ENCODE results near the gene PAPLN.

The PAPLN gene

DNA sequence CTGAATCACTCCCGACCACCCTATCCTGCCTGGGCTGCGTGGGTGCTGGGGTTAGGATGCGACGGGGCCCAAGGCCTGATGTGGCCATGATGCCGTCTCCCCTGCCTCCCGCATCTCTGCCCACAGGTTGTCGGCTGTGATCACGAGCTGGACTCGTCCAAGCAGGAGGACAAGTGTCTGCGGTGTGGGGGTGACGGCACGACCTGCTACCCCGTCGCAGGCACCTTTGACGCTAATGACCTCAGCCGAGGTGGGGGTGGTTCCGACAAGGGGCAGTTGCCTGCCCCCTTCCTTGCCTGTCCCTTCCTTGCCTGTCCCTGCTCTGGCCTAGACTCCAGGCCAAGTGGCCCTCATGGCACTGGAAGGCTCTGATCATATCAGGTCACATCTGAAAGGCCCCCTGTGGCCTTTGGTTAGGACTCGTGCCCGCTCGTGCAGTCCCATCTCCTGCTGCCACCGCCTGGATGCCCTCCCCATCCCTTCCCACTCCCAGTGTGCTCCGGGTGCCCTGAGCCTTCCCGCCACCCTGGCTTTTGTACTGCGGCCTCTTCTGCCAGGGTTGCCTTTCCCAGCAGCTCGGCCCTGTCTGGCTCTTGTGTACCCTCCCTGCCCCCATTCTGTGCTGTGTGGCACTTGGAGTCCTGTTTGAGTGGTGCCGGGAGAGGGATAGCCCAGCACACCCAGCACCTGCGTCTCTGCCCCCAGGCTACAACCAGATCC is 13.6 kb downstream of the PAPLN start:
- TF ChIP-seq SNAI2 (CRISPR knock-in tag; IDR thresholded peaks at IDR 0.05) (no peak), ZFP30 (CRISPR knock-in tag; IDR thresholded peaks at IDR 0.05) (no peak), OSR1 (CRISPR knock-in tag; IDR thresholded peaks at IDR 0.05) (no peak), CSDC2 (CRISPR knock-in tag; IDR thresholded peaks at IDR 0.05) (no peak), ZFP3 (CRISPR knock-in tag; IDR thresholded peaks at IDR 0.05) (no peak), TCF4 (CRISPR knock-in tag; IDR thresholded peaks at IDR 0.05; ENCODE audit: borderline replicate concordance) (no peak), RARB (CRISPR knock-in tag; IDR thresholded peaks at IDR 0.05) (no peak), ZNF8 (CRISPR knock-in tag; IDR thresholded peaks at IDR 0.05) (no peak), ZNF70 (CRISPR knock-in tag; IDR thresholded peaks at IDR 0.05) (no peak), TOX (CRISPR knock-in tag; IDR thresholded peaks at IDR 0.05; ENCODE audit: borderline replicate concordance) (no peak)
- ATAC-seq, result no peak

DNA sequence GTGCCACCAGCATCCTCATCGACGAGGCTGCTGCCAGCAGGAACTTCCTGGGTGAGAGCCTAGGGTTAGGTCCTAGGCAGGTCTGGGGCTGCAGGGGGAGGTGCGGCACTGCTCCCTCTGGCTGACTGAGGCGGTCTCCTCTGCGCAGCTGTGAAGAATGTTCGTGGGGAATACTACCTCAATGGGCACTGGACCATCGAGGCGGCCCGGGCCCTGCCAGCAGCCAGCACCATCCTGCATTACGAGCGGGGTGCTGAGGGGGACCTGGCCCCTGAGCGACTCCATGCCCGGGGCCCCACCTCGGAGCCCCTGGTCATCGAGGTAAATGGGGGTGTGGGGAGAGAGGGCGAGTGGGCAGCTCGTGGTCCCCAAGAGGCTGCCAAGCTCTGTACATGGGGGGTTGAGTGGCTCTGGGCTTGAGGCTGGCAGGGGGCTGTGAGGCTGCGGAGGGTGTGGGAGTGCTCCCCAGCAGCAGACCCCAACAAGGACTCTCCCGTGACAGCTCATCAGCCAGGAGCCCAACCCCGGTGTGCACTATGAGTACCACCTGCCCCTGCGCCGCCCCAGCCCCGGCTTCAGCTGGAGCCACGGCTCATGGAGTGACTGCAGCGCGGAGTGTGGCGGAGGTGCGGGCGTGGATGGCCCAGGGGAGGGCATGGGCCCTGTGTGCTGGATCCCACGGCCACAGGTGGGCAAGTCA is 14.4 kb downstream of the PAPLN start:
- ATAC-seq, result no peak
- TF ChIP-seq, protein P1, sequence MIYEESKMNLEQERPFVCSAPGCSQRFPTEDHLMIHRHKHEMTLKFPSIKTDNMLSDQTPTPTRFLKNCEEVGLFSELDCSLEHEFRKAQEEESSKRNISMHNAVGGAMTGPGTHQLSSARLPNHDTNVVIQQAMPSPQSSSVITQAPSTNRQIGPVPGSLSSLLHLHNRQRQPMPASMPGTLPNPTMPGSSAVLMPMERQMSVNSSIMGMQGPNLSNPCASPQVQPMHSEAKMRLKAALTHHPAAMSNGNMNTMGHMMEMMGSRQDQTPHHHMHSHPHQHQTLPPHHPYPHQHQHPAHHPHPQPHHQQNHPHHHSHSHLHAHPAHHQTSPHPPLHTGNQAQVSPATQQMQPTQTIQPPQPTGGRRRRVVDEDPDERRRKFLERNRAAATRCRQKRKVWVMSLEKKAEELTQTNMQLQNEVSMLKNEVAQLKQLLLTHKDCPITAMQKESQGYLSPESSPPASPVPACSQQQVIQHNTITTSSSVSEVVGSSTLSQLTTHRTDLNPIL (CRISPR knock-in tag; IDR thresholded peaks at IDR 0.05; ENCODE audit: low read depth), result no peak
- TF ChIP-seq, protein P2, sequence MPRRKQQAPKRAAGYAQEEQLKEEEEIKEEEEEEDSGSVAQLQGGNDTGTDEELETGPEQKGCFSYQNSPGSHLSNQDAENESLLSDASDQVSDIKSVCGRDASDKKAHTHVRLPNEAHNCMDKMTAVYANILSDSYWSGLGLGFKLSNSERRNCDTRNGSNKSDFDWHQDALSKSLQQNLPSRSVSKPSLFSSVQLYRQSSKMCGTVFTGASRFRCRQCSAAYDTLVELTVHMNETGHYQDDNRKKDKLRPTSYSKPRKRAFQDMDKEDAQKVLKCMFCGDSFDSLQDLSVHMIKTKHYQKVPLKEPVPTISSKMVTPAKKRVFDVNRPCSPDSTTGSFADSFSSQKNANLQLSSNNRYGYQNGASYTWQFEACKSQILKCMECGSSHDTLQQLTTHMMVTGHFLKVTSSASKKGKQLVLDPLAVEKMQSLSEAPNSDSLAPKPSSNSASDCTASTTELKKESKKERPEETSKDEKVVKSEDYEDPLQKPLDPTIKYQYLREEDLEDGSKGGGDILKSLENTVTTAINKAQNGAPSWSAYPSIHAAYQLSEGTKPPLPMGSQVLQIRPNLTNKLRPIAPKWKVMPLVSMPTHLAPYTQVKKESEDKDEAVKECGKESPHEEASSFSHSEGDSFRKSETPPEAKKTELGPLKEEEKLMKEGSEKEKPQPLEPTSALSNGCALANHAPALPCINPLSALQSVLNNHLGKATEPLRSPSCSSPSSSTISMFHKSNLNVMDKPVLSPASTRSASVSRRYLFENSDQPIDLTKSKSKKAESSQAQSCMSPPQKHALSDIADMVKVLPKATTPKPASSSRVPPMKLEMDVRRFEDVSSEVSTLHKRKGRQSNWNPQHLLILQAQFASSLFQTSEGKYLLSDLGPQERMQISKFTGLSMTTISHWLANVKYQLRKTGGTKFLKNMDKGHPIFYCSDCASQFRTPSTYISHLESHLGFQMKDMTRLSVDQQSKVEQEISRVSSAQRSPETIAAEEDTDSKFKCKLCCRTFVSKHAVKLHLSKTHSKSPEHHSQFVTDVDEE (CRISPR knock-in tag; IDR thresholded peaks at IDR 0.05), result no peak
- TF ChIP-seq PPARA (CRISPR knock-in tag; IDR thresholded peaks at IDR 0.05; ENCODE audit: borderline replicate concordance) (no peak), GLIS3 (CRISPR knock-in tag; IDR thresholded peaks at IDR 0.05) (no peak), ZNF565 (CRISPR knock-in tag; conservative IDR thresholded peaks at IDR 0.05; ENCODE audit: low read depth) (no peak), BACH2 (CRISPR knock-in tag; IDR thresholded peaks at IDR 0.05; ENCODE audit: borderline replicate concordance) (no peak), ARNTL (CRISPR knock-in tag; IDR thresholded peaks at IDR 0.05; ENCODE audit: borderline replicate concordance, low read depth) (no peak), ISL1 (CRISPR knock-in tag; IDR thresholded peaks at IDR 0.05) (no peak), TCF4 (CRISPR knock-in tag; IDR thresholded peaks at IDR 0.05; ENCODE audit: borderline replicate concordance) (no peak)
- TF ChIP-seq, protein P3, sequence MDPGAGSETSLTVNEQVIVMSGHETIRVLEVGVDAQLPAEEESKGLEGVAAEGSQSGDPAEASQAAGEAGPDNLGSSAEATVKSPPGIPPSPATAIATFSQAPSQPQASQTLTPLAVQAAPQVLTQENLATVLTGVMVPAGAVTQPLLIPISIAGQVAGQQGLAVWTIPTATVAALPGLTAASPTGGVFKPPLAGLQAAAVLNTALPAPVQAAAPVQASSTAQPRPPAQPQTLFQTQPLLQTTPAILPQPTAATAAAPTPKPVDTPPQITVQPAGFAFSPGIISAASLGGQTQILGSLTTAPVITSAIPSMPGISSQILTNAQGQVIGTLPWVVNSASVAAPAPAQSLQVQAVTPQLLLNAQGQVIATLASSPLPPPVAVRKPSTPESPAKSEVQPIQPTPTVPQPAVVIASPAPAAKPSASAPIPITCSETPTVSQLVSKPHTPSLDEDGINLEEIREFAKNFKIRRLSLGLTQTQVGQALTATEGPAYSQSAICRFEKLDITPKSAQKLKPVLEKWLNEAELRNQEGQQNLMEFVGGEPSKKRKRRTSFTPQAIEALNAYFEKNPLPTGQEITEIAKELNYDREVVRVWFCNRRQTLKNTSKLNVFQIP (CRISPR knock-in tag; IDR thresholded peaks at IDR 0.05; ENCODE audit: borderline replicate concordance, low read depth), result no peak

DNA sequence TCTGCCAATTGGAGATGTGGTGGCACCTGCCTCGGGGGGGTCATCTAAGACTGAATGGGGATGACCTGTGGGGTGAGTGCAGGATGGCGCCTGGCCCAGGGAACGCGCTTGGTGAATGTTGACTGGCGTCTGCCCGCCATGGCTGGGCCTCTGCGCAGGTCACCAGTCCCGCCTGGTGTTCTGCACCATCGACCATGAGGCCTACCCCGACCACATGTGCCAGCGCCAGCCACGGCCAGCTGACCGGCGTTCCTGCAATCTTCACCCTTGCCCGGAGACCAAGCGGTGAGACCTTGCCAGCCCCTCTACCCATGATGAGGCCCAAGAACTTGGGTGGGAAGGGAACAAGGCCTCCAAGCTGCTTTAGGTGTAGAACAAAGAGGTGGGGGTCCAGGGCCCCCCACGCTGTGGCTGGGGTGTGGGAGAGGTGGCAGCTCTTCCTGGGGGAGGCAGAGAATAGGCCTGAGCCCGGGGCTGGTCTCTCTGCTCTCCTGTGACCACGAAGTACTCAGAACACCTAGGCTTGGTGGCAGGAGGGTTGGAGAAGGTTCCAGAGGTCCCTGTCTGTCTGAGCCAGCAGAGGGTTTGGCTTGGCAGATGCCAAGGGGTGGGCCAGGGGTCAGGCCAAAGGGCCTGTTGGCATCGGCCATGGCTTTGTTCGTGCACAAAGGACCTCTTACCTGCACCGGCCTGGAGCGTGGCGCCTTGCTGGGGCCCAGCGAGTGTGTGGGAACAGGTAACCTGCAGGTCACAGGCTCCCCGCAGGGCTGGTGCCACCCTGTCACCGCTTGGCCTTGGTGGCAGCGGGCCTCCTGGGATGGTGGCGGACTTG is 15.4 kb downstream of the PAPLN start:
- no peak for ATAC-seq
- TF ChIP-seq, protein P3 (CRISPR knock-in tag; IDR thresholded peaks at IDR 0.05; ENCODE audit: borderline replicate concordance, low read depth), result no peak
- TF ChIP-seq ESRRG (CRISPR knock-in tag; IDR thresholded peaks at IDR 0.05) (no peak), ZC3H10 (CRISPR knock-in tag; IDR thresholded peaks at IDR 0.05) (no peak), RARB (CRISPR knock-in tag; IDR thresholded peaks at IDR 0.05) (no peak), BACH2 (CRISPR knock-in tag; IDR thresholded peaks at IDR 0.05; ENCODE audit: borderline replicate concordance) (no peak), TOX (CRISPR knock-in tag; IDR thresholded peaks at IDR 0.05; ENCODE audit: borderline replicate concordance) (no peak), ZFP3 (CRISPR knock-in tag; IDR thresholded peaks at IDR 0.05) (no peak)
- TF ChIP-seq, protein P4, sequence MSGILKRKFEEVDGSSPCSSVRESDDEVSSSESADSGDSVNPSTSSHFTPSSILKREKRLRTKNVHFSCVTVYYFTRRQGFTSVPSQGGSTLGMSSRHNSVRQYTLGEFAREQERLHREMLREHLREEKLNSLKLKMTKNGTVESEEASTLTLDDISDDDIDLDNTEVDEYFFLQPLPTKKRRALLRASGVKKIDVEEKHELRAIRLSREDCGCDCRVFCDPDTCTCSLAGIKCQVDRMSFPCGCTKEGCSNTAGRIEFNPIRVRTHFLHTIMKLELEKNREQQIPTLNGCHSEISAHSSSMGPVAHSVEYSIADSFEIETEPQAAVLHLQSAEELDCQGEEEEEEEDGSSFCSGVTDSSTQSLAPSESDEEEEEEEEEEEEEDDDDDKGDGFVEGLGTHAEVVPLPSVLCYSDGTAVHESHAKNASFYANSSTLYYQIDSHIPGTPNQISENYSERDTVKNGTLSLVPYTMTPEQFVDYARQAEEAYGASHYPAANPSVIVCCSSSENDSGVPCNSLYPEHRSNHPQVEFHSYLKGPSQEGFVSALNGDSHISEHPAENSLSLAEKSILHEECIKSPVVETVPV (CRISPR knock-in tag; IDR thresholded peaks at IDR 0.05), result no peak

All from SK-N-SH treated with all-trans-retinoic acid at 6 μM for 48 hours (cell line).